Neural cell (in vitro differentiated cells): ENCODE data around the gene SYNGR1. TPM values are rescaled to one million over a fixed set of nuclear protein-coding genes. Genes with fewer than 3 reads are reported as not detected.
"Not testable (repeated sequence)": the region's sequence is repeated elsewhere in the genome, so short reads cannot be mapped to it uniquely, and the experiment has no call there.

ENCODE experiments used
- H2AFZ ChIP-seq: fragments of 200-600, 300-800 bp; sonication (generic), shearing (Covaris generic); 2 replicates; pipeline ENCODE4 v1.6.0; 2014; ENCODE audit warnings: low read depth, mild to moderate bottlenecking, antibody characterized with exemption, low read length, moderate library complexity
- H3F3A ChIP-seq: fragments of 200-600 bp; shearing (Covaris generic); 2 replicates; pipeline ENCODE4 v1.6.1; 2016; ENCODE audit warnings: mild to moderate bottlenecking, moderate library complexity, mixed read lengths, antibody characterized with exemption, low read length; ENCODE audit not compliant: insufficient read depth, poor library complexity, severe bottlenecking
- H3K27ac ChIP-seq: fragments of 200-600, 300-800 bp; sonication (generic), shearing (Covaris generic); 2 replicates; pipeline ENCODE4 v1.5.1; 2014; ENCODE audit warnings: mild to moderate bottlenecking, low read length, moderate library complexity
- H3K27me3 ChIP-seq: fragments of 300-800, 200-600 bp; sonication (generic), shearing (Covaris generic); 2 replicates; pipeline ENCODE4 v1.6.0; 2014; ENCODE audit warnings: mild to moderate bottlenecking, low read depth, low read length, moderate library complexity; ENCODE audit not compliant: insufficient read depth
- H3K36me3 ChIP-seq: fragments of 300-800, 200-600 bp; sonication (generic), shearing (Covaris generic); 2 replicates; pipeline ENCODE4 v1.5.1; 2014; ENCODE audit warnings: mild to moderate bottlenecking, antibody characterized with exemption, low read length, moderate library complexity; ENCODE audit not compliant: insufficient read depth
- H3K4me2 ChIP-seq: fragments of 300-800, 200-600 bp; sonication (generic), shearing (Covaris generic); 2 replicates; pipeline ENCODE4 v1.6.0; 2014; ENCODE audit warnings: mild to moderate bottlenecking, low read length
- H3K4me3 ChIP-seq: fragments of 300-800, 200-600 bp; sonication (generic), shearing (Covaris generic); 2 replicates; pipeline ENCODE4 v1.5.1; 2014; ENCODE audit warnings: mild to moderate bottlenecking, low read length, moderate library complexity
- H3K79me2 ChIP-seq: fragments of 200-600 bp; shearing (Covaris generic); replicated peaks from 2 replicates; pipeline ENCODE4 v1.6.0; 2014; ENCODE audit warnings: mild to moderate bottlenecking, low read length, moderate library complexity; ENCODE audit not compliant: insufficient read depth
- H3K9ac ChIP-seq: fragments of 300-800, 200-600 bp; sonication (generic), shearing (Covaris generic); 2 replicates; pipeline ENCODE4 v1.6.1; 2016; ENCODE audit warnings: mild to moderate bottlenecking, low read length, mixed read lengths
- H3K9me2 ChIP-seq: fragments of 200-600 bp; shearing (Covaris generic); 2 replicates; pipeline ENCODE4 v1.6.1; 2016; ENCODE audit warnings: mild to moderate bottlenecking, low read length, mixed read lengths; ENCODE audit not compliant: insufficient read depth
- H3K9me3 ChIP-seq: fragments of 200-600, 300-800 bp; sonication (generic), shearing (Covaris generic); 2 replicates; pipeline ENCODE4 v1.6.1; 2016; ENCODE audit warnings: mild to moderate bottlenecking, mixed run types, low read length, moderate library complexity, mixed read lengths
- H4K20me1 ChIP-seq: fragments of 200-600 bp; shearing (Covaris generic); 2 replicates; pipeline ENCODE4 v1.6.1; 2016; ENCODE audit warnings: mild to moderate bottlenecking, mixed run types; ENCODE audit not compliant: insufficient read depth
- CTCF ChIP-seq: fragments of 450-650 bp; IDR thresholded peaks from 2 replicates; pipeline ENCODE4 v1.5.1; 2014; ENCODE audit warnings: antibody characterized with exemption, mild to moderate bottlenecking, moderate library complexity; ENCODE audit not compliant: poor library complexity, severe bottlenecking
- EP300 ChIP-seq: fragments of 450-650 bp; conservative IDR thresholded peaks from 2 replicates; pipeline ENCODE4 v1.6.1; 2014; ENCODE audit warnings: antibody characterized with exemption, mild to moderate bottlenecking, moderate library complexity; ENCODE audit not compliant: poor library complexity, severe bottlenecking
- EZH2 ChIP-seq: fragments of 200-600, 300-800 bp; shearing (Covaris generic), sonication (generic); IDR thresholded peaks from 2 replicates; pipeline ENCODE4 v1.6.1; 2014; ENCODE audit warnings: antibody characterized with exemption, low read length, borderline replicate concordance, mild to moderate bottlenecking; ENCODE audit not compliant: insufficient read depth, poor library complexity, severe bottlenecking
- MXI1 ChIP-seq: fragments of 450-650 bp; conservative IDR thresholded peaks from 2 replicates; pipeline ENCODE4 v1.6.1; 2014; ENCODE audit warnings: antibody characterized with exemption, mild to moderate bottlenecking; ENCODE audit not compliant: poor library complexity, severe bottlenecking
- POLR2AphosphoS5 ChIP-seq: IDR thresholded peaks from 2 replicates; pipeline ENCODE4 v1.6.1; 2012
- RAD21 ChIP-seq: fragments of 450-650 bp; conservative IDR thresholded peaks from 2 replicates; pipeline ENCODE4 v1.6.1; 2014; ENCODE audit warnings: antibody characterized with exemption, mild to moderate bottlenecking, moderate library complexity
- REST ChIP-seq: IDR thresholded peaks from 2 replicates; pipeline ENCODE4 v1.6.1; 2012; ENCODE audit warnings: borderline replicate concordance
- SMC3 ChIP-seq: fragments of 450-650 bp; conservative IDR thresholded peaks from 2 replicates; pipeline ENCODE4 v1.6.1; 2014; ENCODE audit warnings: antibody characterized with exemption, mild to moderate bottlenecking, moderate library complexity; ENCODE audit not compliant: poor library complexity
- TAF1 ChIP-seq: IDR thresholded peaks from 2 replicates; pipeline ENCODE4 v1.6.1; 2012; ENCODE audit warnings: low read depth
- polyA plus RNA-seq: library from polyadenylated mRNA; depleted of rRNA; stranded (reverse); fragments of >200 nt; gene quantifications from 2 replicates; pipeline ENCODE4 v1.2.3, GENCODE V29; 2014

SYNGR1 gene
- polyA plus RNA-seq, 1 donor from 2014 or later = 68.4 TPM

GRCh38 chr22:39357110-39358108, 7.6 kb downstream of the SYNGR1 start:
- not testable (repeated sequence) for H3K9me3 ChIP-seq, H3F3A ChIP-seq, H2AFZ ChIP-seq, H3K27ac ChIP-seq, H3K36me3 ChIP-seq, H3K9ac ChIP-seq, H3K4me3 ChIP-seq, H3K79me2 ChIP-seq, H3K9me2 ChIP-seq, H3K27me3 ChIP-seq, H3K4me2 ChIP-seq, H4K20me1 ChIP-seq

GRCh38 chr22:39358197-39358596, 8.4 kb downstream of the SYNGR1 start:
- not testable (repeated sequence) for H3K4me3 ChIP-seq, H3K36me3 ChIP-seq, H3F3A ChIP-seq, H3K9ac ChIP-seq, H3K9me3 ChIP-seq, H2AFZ ChIP-seq, H3K27me3 ChIP-seq, H3K4me2 ChIP-seq, H3K9me2 ChIP-seq, H4K20me1 ChIP-seq, H3K27ac ChIP-seq, H3K79me2 ChIP-seq

- Histone ChIP-seq H3K4me3 (no peak overlapping the region), H3K9ac (no peak overlapping the region), H2AFZ (no peak overlapping the region), H3K9me2 (no peaks in the 10 kb centered on the region), H3K27me3 (no peaks in the 10 kb centered on the region), H4K20me1 (no peaks in the 10 kb centered on the region), H3K36me3 (no peaks in the 10 kb centered on the region), H3K9me3 (no peaks in the 10 kb centered on the region), H3K79me2 (no peaks in the 10 kb centered on the region), H3K4me2 (no peak overlapping the region), H3F3A (no peaks in the 10 kb centered on the region), H3K27ac (no peak overlapping the region)
- TF ChIP-seq TAF1 (no peak), EZH2 (no peak), EP300 (no peak), RAD21 (no peak), REST (no peak), CTCF (no peak), SMC3 (no peak), MXI1 (no peak), POLR2AphosphoS5 (no peak)
These were observed 9.9 kb downstream of the SYNGR1 start for GRCh38 chr22:39359659-39360195.
